ENCODE measurements around the gene PARD6G. TPM values are rescaled to one million over a fixed set of nuclear protein-coding genes. Genes with fewer than 3 reads are reported as not detected.

The PARD6G gene
- total and polyA plus RNA-seq, 2 of the 8 experiments (the other 6 are each of a cell fraction or from before 2014, with no cell fraction given): 11.3 to 17.9 TPM

DNA sequence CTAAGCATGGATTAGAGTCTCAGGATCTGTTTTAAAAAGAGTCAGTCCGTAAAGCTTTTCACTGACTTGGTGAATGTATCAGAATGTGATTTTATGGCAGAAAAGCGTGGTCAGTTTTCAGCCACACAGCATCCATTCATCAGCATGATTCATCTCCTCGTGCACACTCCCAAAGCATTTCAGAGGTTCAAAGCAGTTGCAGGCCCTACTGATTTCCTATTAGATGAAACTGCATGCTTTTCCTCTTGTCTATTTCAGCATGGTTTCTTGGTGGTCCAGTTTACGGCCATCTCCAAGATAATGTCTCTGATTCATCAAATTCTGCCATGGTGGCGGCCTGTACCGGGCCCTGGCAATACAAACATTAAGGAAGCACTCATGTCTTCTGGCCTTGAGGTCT is 4.8 kb upstream of the PARD6G start:
- H2BK12ac ChIP-seq (ENCODE audit: low read depth, low read length): no peak overlapping the region
- H3K79me2 ChIP-seq (ENCODE audit: control insufficient read depth in 1 of 2, insufficient read depth in 2 of 2, low read length in 2 of 2): no peaks in the 10 kb centered on the region
- no peak overlapping the region for H2BK20ac ChIP-seq (ENCODE audit: low read length)
- H3K4me1 ChIP-seq (replicated peaks in 1 of 4; ENCODE audit: control insufficient read depth in 3 of 4, insufficient read depth in 4 of 4, low read length in 3 of 4): no peaks in the 10 kb centered on the region
- H2BK15ac ChIP-seq (ENCODE audit: low read length): no peak overlapping the region
- no peak overlapping the region for H2BK5ac ChIP-seq (ENCODE audit: low read depth, low read length)
- H3K36me3 ChIP-seq (ENCODE audit: control insufficient read depth in 2 of 4, insufficient read depth in 4 of 4, low read length in 3 of 4): no peaks in the 10 kb centered on the region
- CTCF ChIA-PET (ENCODE audit: partially characterized antibody): interaction anchor here (0.7 to 6.0 kb wide), 9 partner anchors 9 to 92 kb away, joined by 3 to 30 read pairs (median 4); no protein-coding TSS in a partner anchor
- H3K14ac ChIP-seq (ENCODE audit: insufficient read length): no peak overlapping the region
- H3K4ac ChIP-seq (replicated peaks; ENCODE audit: insufficient read length, low read depth, low read length): no peak overlapping the region
- FAIRE-seq (no peak), DNase-seq (ENCODE audit: low read depth in 1 of 2, low spot score in 2 of 2) (no peak)
- H3K4me3 ChIP-seq (ENCODE audit: extremely low read depth in 1 of 4, insufficient read depth in 2 of 4, low read depth in 3 of 4, low read length in 4 of 4): no peak overlapping the region
- H3K56ac ChIP-seq (replicated peaks; ENCODE audit: insufficient read length, low read depth, low read length): no peak overlapping the region
- no peak overlapping the region for H2AFZ ChIP-seq (ENCODE audit: low read length)
- no peaks in the 10 kb centered on the region for H4K20me1 ChIP-seq (replicated peaks in 1 of 2; ENCODE audit: control insufficient read depth in 1 of 2, insufficient read depth in 2 of 2, low read length in 2 of 2)
- H2BK120ac ChIP-seq (replicated peaks; ENCODE audit: low read depth, low read length): no peak overlapping the region
- H3K18ac ChIP-seq (ENCODE audit: extremely low read depth, low read length): no peak overlapping the region
- peaks cover 5 to 13% of the 10 kb centered on the region in 2 experiments; a peak in 2 of 4 replicates for H3K9me3 ChIP-seq (ENCODE audit: insufficient read depth in 2 of 2, low read depth in 1 of 2, low read length in 1 of 2)
- no peak overlapping the region for H3K27ac ChIP-seq (ENCODE audit: low read depth, low read length)
- H4K8ac ChIP-seq (ENCODE audit: extremely low read depth, insufficient read depth, low read length): no peak overlapping the region
- H4K91ac ChIP-seq (replicated peaks; ENCODE audit: insufficient read length, low read length): no peak overlapping the region
- H3K23ac ChIP-seq (ENCODE audit: insufficient read length): no peak overlapping the region
- POLR2A ChIA-PET (ENCODE audit: partially characterized antibody): no interaction called here
- no peak overlapping the region for H4K5ac ChIP-seq (ENCODE audit: insufficient read length, low read depth, low read length)
- H3K4me2 ChIP-seq (ENCODE audit: insufficient read depth in 1 of 2, low read depth in 2 of 2, low read length in 2 of 2): no peak overlapping the region
- H3K79me1 ChIP-seq (ENCODE audit: low read depth, low read length): no peaks in the 10 kb centered on the region
- H3K23me2 ChIP-seq (ENCODE audit: low read depth, low read length): peaks cover 3% of the 10 kb centered on the region
- no peaks in the 10 kb centered on the region; a peak in 1 of 7 replicates for H3K27me3 ChIP-seq (replicated peaks in 1 of 4; ENCODE audit: control insufficient read depth in 3 of 4, extremely low read depth in 1 of 4, insufficient read depth in 3 of 4, low read length in 3 of 4)
- TF ChIP-seq SRF (IDR thresholded peaks at IDR 0.05; ENCODE audit: low read depth, low read length): no peak
- TF ChIP-seq GABPA (IDR thresholded peaks at IDR 0.05; ENCODE audit: borderline replicate concordance, insufficient read depth, low read length): no peak
- no peak for TF ChIP-seq JUN (IDR thresholded peaks at IDR 0.05; ENCODE audit: low read depth, low read length)
- no peak for TF ChIP-seq CBX5 (IDR thresholded peaks at IDR 0.05; ENCODE audit: low read depth, low read length)
- no peak for TF ChIP-seq SP1 (IDR thresholded peaks at IDR 0.05; ENCODE audit: low read depth, low read length)
- no peak for TF ChIP-seq NRF1 (IDR thresholded peaks at IDR 0.05; ENCODE audit: low read depth, low read length)
- no peak for TF ChIP-seq CEBPB (IDR thresholded peaks at IDR 0.05; ENCODE audit: low read depth, low read length)
- no peak for TF ChIP-seq MAFK (IDR thresholded peaks at IDR 0.05; ENCODE audit: low read depth, low read length)
- TF ChIP-seq GTF2F1 (IDR thresholded peaks at IDR 0.05; ENCODE audit: borderline replicate concordance, low read depth, low read length): no peak
- no peak for TF ChIP-seq SIN3A (conservative IDR thresholded peaks at IDR 0.05 in 1 of 2, IDR thresholded peaks at IDR 0.05 in 1 of 2; ENCODE audit: low read depth in 1 of 2, low read length in 2 of 2)
- TF ChIP-seq TAF1 (IDR thresholded peaks at IDR 0.05; ENCODE audit: low read depth, low read length): no peak
- TF ChIP-seq BCL11A (IDR thresholded peaks at IDR 0.05; ENCODE audit: low read depth in 2 of 2, low read length in 2 of 2): no peak
- TF ChIP-seq POLR2AphosphoS5 (IDR thresholded peaks at IDR 0.05; ENCODE audit: low read depth, low read length): no peak
- no peak for TF ChIP-seq SP2 (IDR thresholded peaks at IDR 0.05; ENCODE audit: low read length)
- TF ChIP-seq, protein P1, sequence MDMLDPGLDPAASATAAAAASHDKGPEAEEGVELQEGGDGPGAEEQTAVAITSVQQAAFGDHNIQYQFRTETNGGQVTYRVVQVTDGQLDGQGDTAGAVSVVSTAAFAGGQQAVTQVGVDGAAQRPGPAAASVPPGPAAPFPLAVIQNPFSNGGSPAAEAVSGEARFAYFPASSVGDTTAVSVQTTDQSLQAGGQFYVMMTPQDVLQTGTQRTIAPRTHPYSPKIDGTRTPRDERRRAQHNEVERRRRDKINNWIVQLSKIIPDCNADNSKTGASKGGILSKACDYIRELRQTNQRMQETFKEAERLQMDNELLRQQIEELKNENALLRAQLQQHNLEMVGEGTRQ (IDR thresholded peaks at IDR 0.05; ENCODE audit: low read length): no peak
- H2AK5ac ChIP-seq (ENCODE audit: low read depth, low read length): no peak overlapping the region
- WGBS, 2 experiments (ENCODE audit: extremely low coverage in 1 of 2, insufficient coverage in 1 of 2, insufficient read length in 1 of 2, insufficient replicate concordance in 2 of 2, low coverage in 1 of 2, low lambda C conversion rate in 2 of 2, missing lambda C conversion rate in 1 of 2): 82% methylated on average over 6 of the region's 6 CpGs; no CpG with 5 or more reads in 1 of the 2 experiments
- no peak overlapping the region for H3K9ac ChIP-seq (replicated peaks in 1 of 4; ENCODE audit: extremely low read depth in 1 of 4, low read depth in 3 of 4, low read length in 3 of 4)

Data from H1 (cell line).